ENCODE results near the gene ARPC4. TPM values are rescaled to one million over a fixed set of nuclear protein-coding genes. Genes with fewer than 3 reads are reported as not detected.
A peak's percentile ranks its signal among the peaks of the same experiment; 100 is the strongest.

The ARPC4 gene
- total RNA-seq, 1 experiment from 2014 or later, result 143 TPM

DNA sequence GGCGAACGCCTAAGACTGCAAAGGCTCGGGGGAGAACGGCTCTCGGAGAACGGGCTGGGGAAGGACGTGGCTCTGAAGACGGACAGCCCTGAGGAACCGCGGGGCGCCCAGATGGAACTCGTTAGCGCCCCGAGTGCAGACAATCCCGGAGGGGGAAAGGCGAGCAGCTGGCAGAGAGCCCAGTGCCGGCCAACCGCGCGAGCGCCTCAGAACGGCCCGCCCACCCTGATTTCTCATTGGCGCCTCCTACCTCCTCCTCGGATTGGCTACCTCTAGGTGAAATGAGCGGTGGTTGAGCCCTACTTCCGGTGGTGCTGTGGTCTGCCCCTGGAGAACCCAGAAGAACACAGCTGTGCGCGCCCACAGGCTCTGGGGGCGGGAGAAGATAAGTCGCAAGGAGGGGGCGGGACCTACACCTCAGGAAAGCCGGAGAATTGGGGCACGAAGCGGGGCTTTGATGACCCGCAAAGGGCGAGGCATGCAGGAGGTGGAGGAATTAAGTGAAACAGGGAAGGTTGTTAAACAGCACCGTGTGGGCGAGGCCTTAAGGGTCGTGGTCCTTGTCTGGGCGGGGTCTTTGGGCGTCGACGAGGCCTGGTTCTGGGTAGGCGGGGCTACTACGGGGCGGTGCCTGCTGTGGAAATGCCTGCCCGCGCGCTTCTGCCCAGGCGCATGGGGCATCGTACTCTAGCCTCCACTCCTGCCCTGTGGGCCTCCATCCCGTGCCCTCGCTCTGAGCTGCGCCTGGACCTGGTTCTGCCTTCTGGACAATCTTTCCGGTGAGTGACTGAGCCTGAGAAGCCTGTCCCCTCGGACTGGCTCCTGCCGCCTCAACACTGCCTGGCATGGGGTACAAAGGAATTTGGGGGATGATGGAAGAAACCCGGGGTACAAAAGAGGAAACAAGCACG lies 43.0 kb upstream of the ARPC4 start, which contains the start of gene OGG1:
OGG1 (plus strand) TSS at position 308 of the 911 bp plus-strand sequence; CDS start at position 643, 335 bp downstream.
- Mint-ChIP-seq H3K36me3 (peaks cover 45% of the 10 kb centered on the region), H3K27me3 (ENCODE audit: low read depth) (no peaks in the 10 kb centered on the region), H3K4me3 (peak within 1 kb of the TSS; percentile 98), H3K4me1 (peaks cover 11% of the 10 kb centered on the region), H3K27ac (peak within 1 kb of the TSS; percentile 99), H3K9me3 (no peaks in the 10 kb centered on the region)
- ATAC-seq, result peak; percentile 96
- POLR2A ChIA-PET, result interaction anchor here (1.0 to 2.2 kb wide), 8 partner anchors 14 to 43 kb away, joined by 3 to 14 read pairs (median 4); partner anchors contain the start of genes ARPC4, BRPF1, CAMK1 and TADA3
- CTCF ChIA-PET, result interaction anchor here (0.6 to 2.7 kb wide), 15 partner anchors 10 to 249 kb away, joined by 3 to 21 read pairs (median 4); partner anchors contain the start of genes ARPC4, BRPF1 and TADA3
- TF ChIP-seq, protein P1, sequence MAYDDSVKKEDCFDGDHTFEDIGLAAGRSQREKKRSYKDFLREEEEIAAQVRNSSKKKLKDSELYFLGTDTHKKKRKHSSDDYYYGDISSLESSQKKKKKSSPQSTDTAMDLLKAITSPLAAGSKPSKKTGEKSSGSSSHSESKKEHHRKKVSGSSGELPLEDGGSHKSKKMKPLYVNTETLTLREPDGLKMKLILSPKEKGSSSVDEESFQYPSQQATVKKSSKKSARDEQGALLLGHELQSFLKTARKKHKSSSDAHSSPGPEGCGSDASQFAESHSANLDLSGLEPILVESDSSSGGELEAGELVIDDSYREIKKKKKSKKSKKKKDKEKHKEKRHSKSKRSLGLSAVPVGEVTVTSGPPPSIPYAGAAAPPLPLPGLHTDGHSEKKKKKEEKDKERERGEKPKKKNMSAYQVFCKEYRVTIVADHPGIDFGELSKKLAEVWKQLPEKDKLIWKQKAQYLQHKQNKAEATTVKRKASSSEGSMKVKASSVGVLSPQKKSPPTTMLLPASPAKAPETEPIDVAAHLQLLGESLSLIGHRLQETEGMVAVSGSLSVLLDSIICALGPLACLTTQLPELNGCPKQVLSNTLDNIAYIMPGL (CRISPR knock-in tag; IDR thresholded peaks at IDR 0.05), result 0 out of 2 replicates have a peak, but pooled peaks have one; percentile 9
- TF ChIP-seq, protein P2, sequence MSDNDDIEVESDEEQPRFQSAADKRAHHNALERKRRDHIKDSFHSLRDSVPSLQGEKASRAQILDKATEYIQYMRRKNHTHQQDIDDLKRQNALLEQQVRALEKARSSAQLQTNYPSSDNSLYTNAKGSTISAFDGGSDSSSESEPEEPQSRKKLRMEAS (CRISPR knock-in tag; IDR thresholded peaks at IDR 0.05), result peak; percentile 55; the same call in 1 of the 2 replicates
- TF ChIP-seq JUN (CRISPR knock-in tag; IDR thresholded peaks at IDR 0.05), result no peak
- TF ChIP-seq ETV6 (CRISPR knock-in tag; IDR thresholded peaks at IDR 0.05), result peak; percentile 90
- TF ChIP-seq, protein P3, sequence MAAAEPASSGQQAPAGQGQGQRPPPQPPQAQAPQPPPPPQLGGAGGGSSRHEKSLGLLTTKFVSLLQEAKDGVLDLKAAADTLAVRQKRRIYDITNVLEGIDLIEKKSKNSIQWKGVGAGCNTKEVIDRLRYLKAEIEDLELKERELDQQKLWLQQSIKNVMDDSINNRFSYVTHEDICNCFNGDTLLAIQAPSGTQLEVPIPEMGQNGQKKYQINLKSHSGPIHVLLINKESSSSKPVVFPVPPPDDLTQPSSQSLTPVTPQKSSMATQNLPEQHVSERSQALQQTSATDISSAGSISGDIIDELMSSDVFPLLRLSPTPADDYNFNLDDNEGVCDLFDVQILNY (CRISPR knock-in tag; IDR thresholded peaks at IDR 0.05), result 0 out of 2 replicates have a peak, but pooled peaks have one; percentile 22
- TF ChIP-seq CREB1 (CRISPR knock-in tag; IDR thresholded peaks at IDR 0.05), result no peak
- TF ChIP-seq, protein P4, sequence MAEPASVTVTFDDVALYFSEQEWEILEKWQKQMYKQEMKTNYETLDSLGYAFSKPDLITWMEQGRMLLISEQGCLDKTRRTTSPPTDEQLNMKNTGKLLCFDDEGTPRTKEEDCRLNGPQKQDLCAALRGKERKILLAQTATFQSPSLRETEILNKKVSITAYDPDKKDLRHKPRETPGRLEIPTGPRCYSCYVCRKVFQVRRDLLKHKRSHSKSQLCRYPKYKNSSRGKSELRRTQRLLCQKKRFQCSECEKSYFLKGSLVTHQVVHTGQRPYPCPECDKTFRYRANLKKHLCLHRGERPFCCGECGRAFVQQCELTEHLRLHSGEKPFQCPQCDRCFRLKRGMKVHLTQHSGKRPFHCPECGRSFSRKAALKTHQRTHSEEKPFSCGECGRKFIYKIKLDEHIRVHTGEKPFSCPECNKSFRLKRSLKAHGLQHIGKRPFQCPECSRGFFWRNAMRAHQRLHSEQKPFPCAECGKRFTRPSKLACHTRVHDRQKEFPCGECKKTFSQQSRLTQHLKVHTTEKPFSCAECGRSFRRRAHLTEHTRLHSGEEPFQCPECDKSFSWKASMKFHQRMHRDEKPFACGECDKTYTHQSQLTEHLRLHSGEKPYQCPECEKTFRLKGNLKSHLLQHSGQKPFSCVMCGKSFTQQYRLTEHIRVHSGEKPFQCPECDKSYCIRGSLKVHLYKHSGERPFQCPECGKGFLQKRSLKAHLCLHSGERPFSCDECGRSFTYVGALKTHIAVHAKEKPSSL (CRISPR knock-in tag; conservative IDR thresholded peaks at IDR 0.05), result no peak
- TF ChIP-seq, protein P5, sequence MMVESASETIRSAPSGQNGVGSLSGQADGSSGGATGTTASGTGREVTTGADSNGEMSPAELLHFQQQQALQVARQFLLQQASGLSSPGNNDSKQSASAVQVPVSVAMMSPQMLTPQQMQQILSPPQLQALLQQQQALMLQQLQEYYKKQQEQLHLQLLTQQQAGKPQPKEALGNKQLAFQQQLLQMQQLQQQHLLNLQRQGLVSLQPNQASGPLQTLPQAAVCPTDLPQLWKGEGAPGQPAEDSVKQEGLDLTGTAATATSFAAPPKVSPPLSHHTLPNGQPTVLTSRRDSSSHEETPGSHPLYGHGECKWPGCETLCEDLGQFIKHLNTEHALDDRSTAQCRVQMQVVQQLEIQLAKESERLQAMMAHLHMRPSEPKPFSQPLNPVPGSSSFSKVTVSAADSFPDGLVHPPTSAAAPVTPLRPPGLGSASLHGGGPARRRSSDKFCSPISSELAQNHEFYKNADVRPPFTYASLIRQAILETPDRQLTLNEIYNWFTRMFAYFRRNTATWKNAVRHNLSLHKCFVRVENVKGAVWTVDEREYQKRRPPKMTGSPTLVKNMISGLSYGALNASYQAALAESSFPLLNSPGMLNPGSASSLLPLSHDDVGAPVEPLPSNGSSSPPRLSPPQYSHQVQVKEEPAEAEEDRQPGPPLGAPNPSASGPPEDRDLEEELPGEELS (CRISPR knock-in tag; IDR thresholded peaks at IDR 0.05), result peak; percentile 68; the same call in 1 of the 2 replicates
- TF ChIP-seq SMAD3 (CRISPR knock-in tag; IDR thresholded peaks at IDR 0.05; ENCODE audit: borderline replicate concordance), result peak; percentile 82; the same call in 1 of the 2 replicates
- no peak for TF ChIP-seq ZBTB21 (CRISPR knock-in tag; IDR thresholded peaks at IDR 0.05; ENCODE audit: borderline replicate concordance)
- 0 out of 2 replicates have a peak, but pooled peaks have one; percentile 37 for TF ChIP-seq FOXP1 (CRISPR knock-in tag; IDR thresholded peaks at IDR 0.05; ENCODE audit: borderline replicate concordance)
- peak; percentile 84 for TF ChIP-seq SP1 (CRISPR knock-in tag; conservative IDR thresholded peaks at IDR 0.05)
- peak; percentile 73 for TF ChIP-seq FOXK1 (CRISPR knock-in tag; IDR thresholded peaks at IDR 0.05)
- TF ChIP-seq NFYB (CRISPR knock-in tag; conservative IDR thresholded peaks at IDR 0.05; ENCODE audit: low read depth), result peak; percentile 56
- peak; percentile 42; the same call in 1 of the 2 replicates for TF ChIP-seq GABPB1 (CRISPR knock-in tag; IDR thresholded peaks at IDR 0.05)
- no peak for TF ChIP-seq ZNF423 (CRISPR knock-in tag; IDR thresholded peaks at IDR 0.05)
- TF ChIP-seq ZNF671 (CRISPR knock-in tag; IDR thresholded peaks at IDR 0.05), result no peak
- no peak for TF ChIP-seq RORB (CRISPR knock-in tag; IDR thresholded peaks at IDR 0.05)
- TF ChIP-seq, protein P6, sequence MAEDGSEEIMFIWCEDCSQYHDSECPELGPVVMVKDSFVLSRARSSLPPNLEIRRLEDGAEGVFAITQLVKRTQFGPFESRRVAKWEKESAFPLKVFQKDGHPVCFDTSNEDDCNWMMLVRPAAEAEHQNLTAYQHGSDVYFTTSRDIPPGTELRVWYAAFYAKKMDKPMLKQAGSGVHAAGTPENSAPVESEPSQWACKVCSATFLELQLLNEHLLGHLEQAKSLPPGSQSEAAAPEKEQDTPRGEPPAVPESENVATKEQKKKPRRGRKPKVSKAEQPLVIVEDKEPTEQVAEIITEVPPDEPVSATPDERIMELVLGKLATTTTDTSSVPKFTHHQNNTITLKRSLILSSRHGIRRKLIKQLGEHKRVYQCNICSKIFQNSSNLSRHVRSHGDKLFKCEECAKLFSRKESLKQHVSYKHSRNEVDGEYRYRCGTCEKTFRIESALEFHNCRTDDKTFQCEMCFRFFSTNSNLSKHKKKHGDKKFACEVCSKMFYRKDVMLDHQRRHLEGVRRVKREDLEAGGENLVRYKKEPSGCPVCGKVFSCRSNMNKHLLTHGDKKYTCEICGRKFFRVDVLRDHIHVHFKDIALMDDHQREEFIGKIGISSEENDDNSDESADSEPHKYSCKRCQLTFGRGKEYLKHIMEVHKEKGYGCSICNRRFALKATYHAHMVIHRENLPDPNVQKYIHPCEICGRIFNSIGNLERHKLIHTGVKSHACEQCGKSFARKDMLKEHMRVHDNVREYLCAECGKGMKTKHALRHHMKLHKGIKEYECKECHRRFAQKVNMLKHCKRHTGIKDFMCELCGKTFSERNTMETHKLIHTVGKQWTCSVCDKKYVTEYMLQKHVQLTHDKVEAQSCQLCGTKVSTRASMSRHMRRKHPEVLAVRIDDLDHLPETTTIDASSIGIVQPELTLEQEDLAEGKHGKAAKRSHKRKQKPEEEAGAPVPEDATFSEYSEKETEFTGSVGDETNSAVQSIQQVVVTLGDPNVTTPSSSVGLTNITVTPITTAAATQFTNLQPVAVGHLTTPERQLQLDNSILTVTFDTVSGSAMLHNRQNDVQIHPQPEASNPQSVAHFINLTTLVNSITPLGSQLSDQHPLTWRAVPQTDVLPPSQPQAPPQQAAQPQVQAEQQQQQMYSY (CRISPR knock-in tag; IDR thresholded peaks at IDR 0.05), result 0 out of 2 replicates have a peak, but pooled peaks have one; percentile 10
- peak; percentile 93 for TF ChIP-seq ZNF121 (CRISPR knock-in tag; IDR thresholded peaks at IDR 0.05)
- TF ChIP-seq, protein P7, sequence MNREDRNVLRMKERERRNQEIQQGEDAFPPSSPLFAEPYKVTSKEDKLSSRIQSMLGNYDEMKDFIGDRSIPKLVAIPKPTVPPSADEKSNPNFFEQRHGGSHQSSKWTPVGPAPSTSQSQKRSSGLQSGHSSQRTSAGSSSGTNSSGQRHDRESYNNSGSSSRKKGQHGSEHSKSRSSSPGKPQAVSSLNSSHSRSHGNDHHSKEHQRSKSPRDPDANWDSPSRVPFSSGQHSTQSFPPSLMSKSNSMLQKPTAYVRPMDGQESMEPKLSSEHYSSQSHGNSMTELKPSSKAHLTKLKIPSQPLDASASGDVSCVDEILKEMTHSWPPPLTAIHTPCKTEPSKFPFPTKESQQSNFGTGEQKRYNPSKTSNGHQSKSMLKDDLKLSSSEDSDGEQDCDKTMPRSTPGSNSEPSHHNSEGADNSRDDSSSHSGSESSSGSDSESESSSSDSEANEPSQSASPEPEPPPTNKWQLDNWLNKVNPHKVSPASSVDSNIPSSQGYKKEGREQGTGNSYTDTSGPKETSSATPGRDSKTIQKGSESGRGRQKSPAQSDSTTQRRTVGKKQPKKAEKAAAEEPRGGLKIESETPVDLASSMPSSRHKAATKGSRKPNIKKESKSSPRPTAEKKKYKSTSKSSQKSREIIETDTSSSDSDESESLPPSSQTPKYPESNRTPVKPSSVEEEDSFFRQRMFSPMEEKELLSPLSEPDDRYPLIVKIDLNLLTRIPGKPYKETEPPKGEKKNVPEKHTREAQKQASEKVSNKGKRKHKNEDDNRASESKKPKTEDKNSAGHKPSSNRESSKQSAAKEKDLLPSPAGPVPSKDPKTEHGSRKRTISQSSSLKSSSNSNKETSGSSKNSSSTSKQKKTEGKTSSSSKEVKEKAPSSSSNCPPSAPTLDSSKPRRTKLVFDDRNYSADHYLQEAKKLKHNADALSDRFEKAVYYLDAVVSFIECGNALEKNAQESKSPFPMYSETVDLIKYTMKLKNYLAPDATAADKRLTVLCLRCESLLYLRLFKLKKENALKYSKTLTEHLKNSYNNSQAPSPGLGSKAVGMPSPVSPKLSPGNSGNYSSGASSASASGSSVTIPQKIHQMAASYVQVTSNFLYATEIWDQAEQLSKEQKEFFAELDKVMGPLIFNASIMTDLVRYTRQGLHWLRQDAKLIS (CRISPR knock-in tag; IDR thresholded peaks at IDR 0.05; ENCODE audit: borderline replicate concordance), result no peak
- DNase-seq (ENCODE audit: low spot score), result peak; percentile 96

Data from WTC11 (cell line).